GM19395 (cell line): ENCODE measurements around the gene CDC37L1.
A peak's percentile ranks its signal among the peaks of the same experiment; 100 is the strongest.
"Not testable (repeated sequence)": the region's sequence is repeated elsewhere in the genome, so short reads cannot be mapped to it uniquely, and the experiment has no call there.

ENCODE experiments used
- ATAC-seq: cut with Tn5 transposase; IDR thresholded peaks from one replicate; pipeline ENCODE4 v1.9.1; 2021; ENCODE audit warnings: mild to moderate bottlenecking, moderate library complexity; ENCODE audit not compliant: unreplicated experiment

CDC37L1 gene

GRCh38 chr9:4679268-4680172, at the start of gene CDC37L1:
Gene CDC37L1, plus strand, starts transcription at chr9:4679569. Its CDS starts 199 bp downstream, at chr9:4679768.
- ATAC-seq, result peak; percentile 96

DNA sequence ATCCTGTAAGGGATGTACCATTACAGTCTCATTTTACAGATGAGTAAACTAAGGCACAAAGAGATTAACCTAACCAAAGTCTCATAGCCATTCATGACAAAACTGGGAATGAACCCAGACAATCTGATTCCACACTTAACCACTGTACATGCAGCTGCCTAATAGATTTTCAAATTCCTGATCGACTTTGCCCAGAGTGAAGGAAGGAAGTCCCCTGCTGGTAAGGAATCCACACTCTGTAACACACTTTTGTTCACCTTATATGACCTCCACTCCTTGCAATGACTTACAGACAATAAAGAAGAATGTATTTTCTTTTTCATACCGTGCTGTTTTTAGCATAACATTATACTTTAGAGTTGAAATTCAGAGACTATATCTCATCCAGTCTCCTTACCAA, 48.5 kb upstream of the CDC37L1 start:
- no peak for ATAC-seq

DNA sequence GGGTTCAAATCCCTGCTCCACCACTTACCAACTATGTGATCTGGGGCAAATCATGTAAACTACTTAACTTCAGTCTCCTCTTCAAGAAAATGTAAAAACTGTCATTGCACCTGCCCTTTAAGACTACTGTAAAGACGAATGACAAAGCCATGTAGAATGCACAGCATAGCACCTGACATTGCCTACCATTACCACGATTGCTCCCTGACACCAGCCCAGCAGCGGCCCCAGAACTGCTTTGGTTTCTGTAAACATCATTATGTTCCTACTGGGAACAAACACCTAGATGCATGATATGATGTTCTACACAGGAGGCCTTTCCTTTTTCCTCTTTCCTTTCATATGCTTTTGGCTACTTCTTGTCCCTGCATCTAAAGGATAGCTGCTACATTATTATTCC, 40.4 kb upstream of the CDC37L1 start:
- no peak for ATAC-seq

GRCh38 chr9:4639420-4639819, 39.9 kb upstream of the CDC37L1 start:
- no peak for ATAC-seq

GRCh38 chr9:4640027-4640426, 39.3 kb upstream of the CDC37L1 start:
- ATAC-seq, result no peak

DNA sequence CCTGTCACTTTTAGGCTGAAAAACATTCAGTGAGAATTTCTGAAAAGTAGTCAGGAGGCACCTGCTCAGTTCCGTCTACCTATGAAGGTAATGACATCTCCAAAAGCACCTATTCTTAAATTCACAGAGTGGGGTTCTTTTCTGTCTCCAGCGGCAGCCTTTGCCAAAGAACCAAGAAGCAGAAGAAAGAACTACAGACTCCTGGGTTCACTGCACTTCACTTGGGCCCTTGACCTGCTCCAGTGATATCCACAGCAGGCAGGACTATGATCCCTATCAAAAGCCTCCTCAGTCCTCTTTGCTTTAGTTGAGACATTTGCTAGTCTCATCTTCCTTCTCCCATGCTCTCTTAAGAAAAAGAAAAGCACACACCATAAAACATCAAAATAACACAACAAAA, 37.0 kb upstream of the CDC37L1 start:
- no peak for ATAC-seq

DNA sequence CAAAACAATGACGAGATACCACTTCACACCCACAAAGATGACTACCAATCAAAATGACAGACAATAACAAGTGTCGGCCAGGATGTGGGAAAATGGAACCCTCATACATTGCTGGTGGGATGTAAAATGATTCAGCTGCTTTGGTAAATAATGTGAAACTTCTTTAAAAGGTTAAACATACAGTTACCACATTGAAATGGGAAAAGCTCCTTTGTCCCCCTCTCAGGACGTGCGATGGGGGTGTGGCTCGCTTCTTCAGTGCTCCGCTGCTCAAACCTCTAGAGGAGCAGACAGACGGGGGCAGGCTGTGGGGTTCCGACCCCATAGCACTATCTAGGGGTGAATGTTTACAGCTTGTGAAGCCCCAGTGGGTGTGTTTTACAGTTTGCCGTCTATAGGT, 25.3 kb upstream of the CDC37L1 start:
- ATAC-seq, result no peak

DNA sequence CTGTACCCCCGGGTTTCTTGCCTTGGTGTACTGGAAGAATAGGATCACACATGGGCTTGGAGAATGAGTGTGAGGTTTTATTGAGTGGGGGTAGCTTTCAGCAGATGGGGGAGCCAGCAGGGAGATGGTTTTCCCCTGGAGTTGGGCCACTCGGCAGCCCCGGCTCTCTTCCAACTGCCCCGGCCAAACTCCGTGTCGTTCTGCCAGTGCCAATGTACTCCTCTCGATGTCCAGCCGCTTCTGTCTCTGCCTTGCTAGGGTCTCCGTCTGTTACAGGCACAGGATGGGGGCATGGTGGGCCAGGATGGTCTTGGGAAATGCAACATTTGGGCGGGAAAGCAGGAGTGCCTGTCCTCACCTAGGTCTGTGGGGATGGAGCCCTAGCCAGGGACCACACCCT, 24.8 kb upstream of the CDC37L1 start:
- ATAC-seq, result no peak

DNA sequence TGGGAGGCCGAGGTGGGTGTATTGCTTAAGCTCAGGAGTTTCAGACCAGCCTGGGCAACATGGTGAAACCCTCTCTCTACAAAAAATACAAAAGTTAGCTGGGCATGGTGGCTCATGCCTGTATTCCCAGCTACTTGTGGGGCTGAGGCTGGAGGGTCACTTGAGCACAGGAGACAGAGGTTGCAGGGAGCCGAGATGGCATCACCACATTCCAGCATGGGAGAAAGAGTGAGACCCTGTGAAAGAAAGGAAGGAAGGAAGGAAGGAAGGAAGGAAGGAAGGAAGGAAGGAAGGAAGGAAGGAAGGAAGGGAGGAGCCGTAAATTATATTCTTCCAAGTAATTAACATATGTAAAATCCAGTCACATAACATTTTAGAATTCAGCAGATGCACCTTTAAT, 23.2 kb upstream of the CDC37L1 start:
- not testable (repeated sequence) for ATAC-seq

DNA sequence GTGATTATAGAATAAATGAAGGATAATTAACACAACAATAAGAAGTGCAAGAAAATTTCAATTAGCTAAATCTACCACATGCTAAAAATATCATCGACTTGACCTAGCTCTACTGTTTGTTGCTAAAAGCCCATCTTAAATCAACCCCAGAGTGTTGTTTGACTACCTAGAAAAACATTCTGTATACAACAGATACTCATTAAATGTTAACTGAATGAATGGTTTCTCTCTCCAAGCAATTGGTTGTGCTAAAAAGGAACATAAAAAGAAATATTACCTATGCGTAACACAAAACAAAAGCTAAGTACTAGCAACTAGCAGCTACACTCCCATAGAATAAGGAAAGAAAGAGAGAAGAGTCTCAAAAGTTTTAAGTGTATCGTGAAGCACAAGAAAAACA, 22.7 kb upstream of the CDC37L1 start:
- ATAC-seq, result no peak

DNA sequence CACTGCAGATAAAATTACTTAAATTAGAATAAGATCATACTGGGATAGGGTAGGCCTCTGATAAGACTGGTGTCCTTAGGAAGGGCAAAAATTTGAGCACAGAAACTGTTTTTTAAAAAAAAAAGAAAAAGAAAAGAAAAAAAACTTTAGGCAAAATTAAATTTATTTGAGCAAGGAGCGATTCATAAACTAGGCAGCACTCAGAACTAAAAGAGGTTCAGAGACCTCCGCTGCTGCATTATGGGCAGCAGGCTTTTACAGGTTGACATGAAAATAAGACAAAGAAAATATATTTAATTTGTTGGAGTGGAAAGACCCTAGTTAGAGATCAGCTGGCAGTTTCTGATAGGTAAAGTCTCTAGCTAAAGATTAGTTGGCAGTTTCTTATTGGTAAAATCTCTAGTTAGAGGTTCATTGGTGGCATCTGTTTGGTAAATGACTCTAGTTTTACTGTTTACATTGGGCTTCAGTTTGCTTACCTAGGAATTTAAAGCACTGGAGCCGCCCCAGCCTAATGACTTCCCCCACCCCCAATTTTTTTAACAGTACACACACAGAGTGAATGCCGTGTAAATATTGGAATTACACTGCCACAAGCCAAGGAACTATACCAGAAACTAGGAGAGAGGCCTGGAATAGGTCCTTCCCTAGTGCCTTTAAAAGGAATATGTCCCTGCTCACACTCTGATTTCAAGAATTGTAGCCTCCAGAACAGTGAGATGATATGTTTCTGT, 21.8 kb upstream of the CDC37L1 start:
- ATAC-seq, result no peak

- not testable (repeated sequence) for ATAC-seq
Observed at GRCh38 chr9:4660665-4661064, 18.7 kb upstream of the CDC37L1 start.

DNA sequence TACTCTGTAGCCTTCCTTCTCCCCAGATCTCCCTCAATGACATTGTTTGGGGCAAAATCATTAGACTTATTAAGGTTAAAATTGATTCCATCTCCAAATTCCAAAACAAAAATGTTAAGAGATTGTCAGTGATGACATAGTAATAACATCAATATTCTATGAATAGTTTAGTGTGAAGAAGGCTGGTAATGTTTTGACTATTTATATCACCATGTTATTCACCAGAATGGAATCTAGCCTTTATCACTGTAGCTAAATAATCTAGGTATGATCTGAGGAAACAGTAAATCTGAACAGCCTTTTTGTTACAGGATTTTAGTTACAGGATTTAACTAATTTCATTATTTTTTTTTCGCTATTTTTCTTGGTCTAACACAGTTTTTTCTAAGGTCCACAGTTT, 18.2 kb upstream of the CDC37L1 start:
- ATAC-seq, result no peak

DNA sequence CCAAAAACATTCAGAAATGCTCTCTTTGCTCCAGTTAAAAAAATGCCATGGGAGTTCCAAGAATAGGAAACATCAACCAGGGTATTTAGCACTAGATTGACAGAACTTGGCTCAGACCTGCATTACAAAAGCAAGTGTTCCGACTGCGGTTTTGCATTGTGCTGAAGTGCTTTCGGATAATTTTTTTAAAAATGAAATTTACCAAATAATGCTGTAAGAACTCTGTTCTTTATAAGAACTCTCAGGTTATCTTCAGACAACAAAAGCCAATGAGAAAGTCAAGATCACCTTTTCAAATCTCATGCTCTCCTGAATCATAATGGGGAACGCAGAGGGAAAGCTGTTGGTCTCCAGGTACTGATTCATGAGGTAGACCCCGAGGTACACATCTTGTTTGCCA, 17.8 kb upstream of the CDC37L1 start:
- ATAC-seq, result no peak

DNA sequence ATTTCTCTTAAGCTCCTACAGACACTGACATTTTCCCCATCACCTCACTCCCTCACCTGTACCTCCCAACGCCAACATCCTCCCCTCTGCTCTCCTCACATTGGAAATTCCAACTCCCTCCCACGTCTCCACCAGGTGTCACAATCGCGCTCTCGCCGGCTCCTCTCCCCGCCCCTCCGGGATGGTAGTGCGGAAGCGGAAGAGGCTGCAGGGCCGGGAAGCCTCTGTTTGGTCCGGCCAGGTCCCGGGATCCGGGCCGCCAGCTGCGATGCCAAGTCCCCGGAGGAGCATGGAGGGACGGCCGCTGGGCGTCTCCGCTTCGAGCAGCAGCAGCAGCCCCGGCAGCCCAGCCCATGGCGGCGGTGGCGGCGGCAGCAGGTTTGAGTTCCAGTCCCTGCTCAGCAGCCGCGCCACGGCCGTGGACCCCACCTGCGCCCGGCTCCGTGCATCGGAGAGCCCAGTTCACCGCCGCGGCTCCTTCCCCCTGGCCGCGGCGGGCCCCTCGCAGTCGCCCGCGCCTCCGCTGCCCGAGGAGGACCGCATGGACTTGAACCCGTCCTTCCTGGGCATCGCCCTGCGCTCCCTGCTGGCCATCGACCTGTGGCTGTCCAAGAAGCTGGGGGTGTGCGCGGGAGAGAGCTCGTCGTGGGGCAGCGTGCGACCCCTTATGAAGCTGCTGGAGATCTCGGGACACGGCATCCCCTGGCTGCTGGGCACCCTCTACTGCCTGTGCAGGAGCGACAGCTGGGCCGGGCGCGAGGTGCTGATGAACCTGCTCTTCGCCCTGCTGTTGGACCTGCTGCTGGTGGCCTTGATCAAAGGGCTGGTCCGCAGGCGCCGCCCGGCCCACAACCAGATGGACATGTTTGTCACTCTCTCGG, 17.0 kb upstream of the CDC37L1 start, which contains the start of gene PLPP6:
Gene PLPP6, plus strand, starts transcription at position 187 of the 881 bp plus-strand sequence. Its CDS starts 82 bp downstream, at position 269.
- ATAC-seq, result peak; percentile 85

GRCh38 chr9:4662989-4663792, 16.2 kb upstream of the CDC37L1 start:
- ATAC-seq, result no peak

DNA sequence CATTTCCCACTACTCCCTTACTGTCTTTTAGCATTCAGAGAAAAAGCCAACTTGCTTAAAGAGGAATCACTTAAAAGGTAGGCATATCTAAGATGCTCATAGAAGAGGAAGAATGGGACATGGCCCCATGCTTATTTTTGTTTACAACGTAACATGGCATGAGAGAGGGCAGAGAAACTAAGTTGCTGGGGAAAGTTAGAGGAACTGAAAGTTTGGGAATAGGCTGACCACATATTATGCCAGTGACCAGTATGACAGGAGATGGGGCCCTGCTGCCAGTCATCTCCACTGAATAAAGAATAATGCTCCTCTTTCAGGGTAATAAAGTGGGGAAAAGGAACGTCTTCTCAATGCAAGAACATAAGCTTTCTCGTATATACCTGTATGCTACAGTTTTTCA, 15.4 kb upstream of the CDC37L1 start:
- ATAC-seq, result no peak

DNA sequence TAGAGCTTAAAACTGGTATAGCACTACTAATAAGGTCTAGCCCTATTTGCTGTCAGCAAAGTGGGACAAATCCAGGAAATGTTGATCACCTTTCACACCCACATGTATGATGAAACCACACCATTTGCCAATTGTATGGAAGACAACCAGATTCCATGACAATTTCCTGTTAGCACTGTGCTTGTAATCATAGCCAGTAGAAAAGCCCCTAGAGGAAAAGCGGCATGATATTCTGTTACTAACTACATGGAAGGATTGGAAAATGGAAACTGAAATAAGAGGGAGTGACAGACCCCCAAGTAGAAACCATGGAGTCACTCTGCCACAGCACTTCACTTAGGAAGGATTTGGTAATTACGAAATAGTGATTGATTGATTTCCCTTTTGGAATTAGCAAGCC, 14.0 kb upstream of the CDC37L1 start:
- ATAC-seq, result no peak

GRCh38 chr9:4666042-4666699, 13.2 kb upstream of the CDC37L1 start, which contains the start of gene SPATA6L:
Gene SPATA6L, minus strand, starts transcription at chr9:4666480. Its CDS starts 230 bp downstream, at chr9:4666250.
- ATAC-seq, result peak; percentile 33
